ENCODE data around the gene SUPT4H1.
"Not testable (repeated sequence)": the region's sequence is repeated elsewhere in the genome, so short reads cannot be mapped to it uniquely, and the experiment has no call there.

SUPT4H1 gene

DNA sequence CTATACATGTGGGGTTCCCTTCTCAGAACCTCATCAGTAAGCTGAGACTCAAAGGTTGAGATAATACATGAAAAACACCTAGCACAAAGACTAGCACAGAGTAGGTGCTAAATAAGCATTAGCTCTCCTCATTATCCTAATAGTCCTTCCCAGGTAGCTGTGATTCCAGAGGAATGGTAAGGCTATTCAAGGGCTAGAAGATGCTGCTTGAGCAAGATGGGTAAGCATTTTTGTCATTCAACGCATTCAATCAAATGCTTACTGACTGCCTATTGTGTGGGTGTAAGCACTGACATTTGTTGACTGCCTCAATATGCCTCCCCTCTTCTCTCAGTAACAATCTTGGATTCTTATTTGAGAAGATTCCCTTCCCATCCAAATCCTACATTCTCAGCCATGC, 4.0 kb downstream of the SUPT4H1 start:
- Histone ChIP-seq H3K4me3 (no peak overlapping the region), H3K4me1 (peaks cover 2% of the 10 kb centered on the region; the same call in 1 of the 2 replicates), H3K9me3 (no peaks in the 10 kb centered on the region), H3K27me3 (ENCODE audit: low read depth) (no peaks in the 10 kb centered on the region), H3K36me3 (replicated peaks) (peaks cover 55% of the 10 kb centered on the region)
- DNase-seq (ENCODE audit: low spot score in 2 of 2) = no peak
- in situ Hi-C loops (cut with MboI; ENCODE audit: low sequenced_read_pairs) = no loop called here

- Histone ChIP-seq H3K4me1 (no peaks in the 10 kb centered on the region), H3K4me3 (no peak overlapping the region), H3K36me3 (replicated peaks) (peaks cover 55% of the 10 kb centered on the region), H3K27me3 (ENCODE audit: low read depth) (no peaks in the 10 kb centered on the region), H3K9me3 (no peaks in the 10 kb centered on the region)
- in situ Hi-C loops (cut with MboI; ENCODE audit: low sequenced_read_pairs) = no loop called here
- DNase-seq (ENCODE audit: low spot score in 2 of 2) = no peak
These were observed 6.5 kb downstream of the SUPT4H1 start for GRCh38 chr17:58345500-58345899.

DNA sequence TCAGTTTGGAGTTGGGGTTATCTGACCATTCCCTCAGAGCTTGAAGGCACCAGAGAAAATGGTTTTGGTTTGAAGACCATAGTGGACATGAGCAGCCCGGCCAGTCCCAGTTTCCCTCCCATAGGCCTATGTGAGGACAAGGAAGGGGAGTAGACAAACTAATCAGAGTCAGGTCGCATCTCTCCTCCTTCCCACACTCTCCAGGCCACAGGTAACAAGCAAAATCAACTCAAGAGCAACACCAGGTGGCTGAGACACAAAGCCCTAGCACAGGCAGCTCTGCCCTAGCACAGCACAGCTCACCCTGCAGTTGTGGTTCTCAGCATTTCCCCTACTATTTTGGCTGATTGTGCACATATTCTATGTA, 7.2 kb downstream of the SUPT4H1 start:
- no peak overlapping the region for H3K4me3 ChIP-seq
- no peaks in the 10 kb centered on the region for H3K4me1 ChIP-seq
- in situ Hi-C loops (cut with MboI; ENCODE audit: low sequenced_read_pairs) = no loop called here
- H3K27me3 ChIP-seq (ENCODE audit: low read depth) = no peaks in the 10 kb centered on the region
- peaks cover 48% of the 10 kb centered on the region for H3K36me3 ChIP-seq (replicated peaks)
- no peaks in the 10 kb centered on the region for H3K9me3 ChIP-seq
- DNase-seq (ENCODE audit: low spot score in 2 of 2) = no peak

GRCh38 chr17:58344047-58344790, 7.8 kb downstream of the SUPT4H1 start:
- Histone ChIP-seq H3K4me1 (no peaks in the 10 kb centered on the region), H3K4me3 (no peak overlapping the region), H3K9me3 (no peaks in the 10 kb centered on the region), H3K36me3 (replicated peaks) (peaks cover 43% of the 10 kb centered on the region), H3K27me3 (ENCODE audit: low read depth) (no peaks in the 10 kb centered on the region)
- no peak for DNase-seq (ENCODE audit: low spot score in 2 of 2)
- in situ Hi-C loops (cut with MboI; ENCODE audit: low sequenced_read_pairs) = no loop called here

GRCh38 chr17:58343131-58343530, 8.9 kb downstream of the SUPT4H1 start:
- H3K36me3 ChIP-seq (replicated peaks) = peaks cover 32% of the 10 kb centered on the region
- H3K4me1 ChIP-seq = no peaks in the 10 kb centered on the region

GRCh38 chr17:58341861-58342475, 10.0 kb downstream of the SUPT4H1 start:
- DNase-seq (ENCODE audit: low spot score in 2 of 2) = no peak
- Histone ChIP-seq H3K4me1 (no peaks in the 10 kb centered on the region), H3K4me3 (no peak overlapping the region), H3K9me3 (no peaks in the 10 kb centered on the region), H3K27me3 (ENCODE audit: low read depth) (peaks cover 4% of the 10 kb centered on the region; the same call in 1 of the 2 replicates), H3K36me3 (replicated peaks) (peaks cover 24% of the 10 kb centered on the region)
- in situ Hi-C loops (cut with MboI; ENCODE audit: low sequenced_read_pairs) = no loop called here

More at GRCh38 chr17:58343131-58343530, 8.9 kb downstream of the SUPT4H1 start:
- H3K4me3 ChIP-seq = no peak overlapping the region
- in situ Hi-C loops (cut with MboI; ENCODE audit: low sequenced_read_pairs) = no loop called here
- H3K9me3 ChIP-seq = no peaks in the 10 kb centered on the region
- no peaks in the 10 kb centered on the region for H3K27me3 ChIP-seq (ENCODE audit: low read depth)
- DNase-seq (ENCODE audit: low spot score in 2 of 2) = no peak

- H3K9me3 ChIP-seq; in situ Hi-C loops (cut with MboI; ENCODE audit: low sequenced_read_pairs); H3K27me3 ChIP-seq (ENCODE audit: low read depth); H3K4me3 ChIP-seq; H3K4me1 ChIP-seq; DNase-seq (ENCODE audit: low spot score in 2 of 2): not testable (repeated sequence)
- H3K36me3 ChIP-seq (replicated peaks) = peaks cover 20% of the 10 kb centered on the region
These were observed 10.7 kb downstream of the SUPT4H1 start for GRCh38 chr17:58341136-58341860.

DNA sequence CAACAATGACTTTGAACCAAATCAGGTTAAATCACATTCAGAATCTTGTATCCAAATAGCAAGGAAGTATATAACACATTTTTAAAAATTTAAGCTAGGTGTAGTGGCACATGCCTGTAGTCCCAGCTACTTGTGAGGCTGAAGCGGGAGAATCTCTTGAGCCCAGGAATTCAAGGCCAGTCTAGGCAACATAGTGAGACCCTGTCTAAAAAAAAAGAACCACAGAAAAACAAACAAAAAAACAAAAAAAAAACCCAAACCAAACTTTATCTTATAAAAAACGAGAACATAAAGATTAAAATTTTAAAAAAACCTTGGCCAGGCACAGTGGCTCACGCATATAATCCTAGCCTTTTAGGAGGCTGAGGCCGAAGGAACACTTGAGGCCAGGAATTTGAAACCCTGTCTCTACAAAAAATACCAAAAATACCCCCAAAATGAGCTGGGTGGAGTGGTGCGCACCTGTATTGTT, 11.6 kb downstream of the SUPT4H1 start:
- in situ Hi-C loops (cut with MboI; ENCODE audit: low sequenced_read_pairs) = no loop called here
- peaks cover 11% of the 10 kb centered on the region for H3K36me3 ChIP-seq (replicated peaks)
- DNase-seq (ENCODE audit: low spot score in 2 of 2) = no peak
- no peaks in the 10 kb centered on the region for H3K4me1 ChIP-seq
- H3K4me3 ChIP-seq = no peak overlapping the region
- H3K9me3 ChIP-seq = no peaks in the 10 kb centered on the region
- H3K27me3 ChIP-seq (ENCODE audit: low read depth) = peaks cover 4% of the 10 kb centered on the region; the same call in 1 of the 2 replicates

- no peaks in the 10 kb centered on the region for H3K4me1 ChIP-seq
- H3K4me3 ChIP-seq = no peak overlapping the region
- peaks cover 5% of the 10 kb centered on the region for H3K36me3 ChIP-seq (replicated peaks)
- no peak for DNase-seq (ENCODE audit: low spot score in 2 of 2)
- H3K27me3 ChIP-seq (ENCODE audit: low read depth) = peaks cover 4% of the 10 kb centered on the region; the same call in 1 of the 2 replicates
- H3K9me3 ChIP-seq = no peaks in the 10 kb centered on the region
- in situ Hi-C loops (cut with MboI; ENCODE audit: low sequenced_read_pairs) = no loop called here
These were observed 12.1 kb downstream of the SUPT4H1 start for GRCh38 chr17:58339755-58340404.

- Histone ChIP-seq H3K27me3 (ENCODE audit: low read depth) (peaks cover 4% of the 10 kb centered on the region; the same call in 1 of the 2 replicates), H3K9me3 (no peaks in the 10 kb centered on the region), H3K4me1 (no peaks in the 10 kb centered on the region), H3K4me3 (no peak overlapping the region), H3K36me3 (replicated peaks) (no peaks in the 10 kb centered on the region)
- in situ Hi-C loops (cut with MboI; ENCODE audit: low sequenced_read_pairs) = no loop called here
- DNase-seq (ENCODE audit: low spot score in 2 of 2) = peak in 1 of 2 experiments; percentile 20
These were observed 12.9 kb downstream of the SUPT4H1 start for GRCh38 chr17:58338841-58339754.

DNA sequence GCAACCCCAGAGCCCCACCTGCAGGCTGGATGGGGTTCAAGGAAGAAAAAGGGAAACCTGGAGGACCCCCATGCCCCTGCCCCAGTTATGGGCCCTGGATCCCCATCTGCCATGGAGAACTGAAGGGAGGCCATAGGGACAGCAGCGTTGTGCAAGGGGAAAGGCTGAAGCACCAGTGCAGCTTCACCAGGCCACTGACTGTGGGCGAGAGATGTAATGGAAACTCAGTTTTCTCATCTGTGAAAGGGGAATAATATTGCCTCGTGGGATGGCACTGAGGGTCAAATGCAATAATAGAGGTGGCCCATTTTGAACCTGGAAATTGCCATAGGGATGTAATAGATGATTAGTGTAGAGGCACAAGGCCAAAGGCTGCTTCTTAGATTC, 13.6 kb downstream of the SUPT4H1 start:
- peaks cover 4% of the 10 kb centered on the region; the same call in 1 of the 2 replicates for H3K27me3 ChIP-seq (ENCODE audit: low read depth)
- in situ Hi-C loops (cut with MboI; ENCODE audit: low sequenced_read_pairs) = no loop called here
- H3K4me3 ChIP-seq = no peak overlapping the region
- no peak for DNase-seq (ENCODE audit: low spot score in 2 of 2)
- H3K4me1 ChIP-seq = no peaks in the 10 kb centered on the region
- no peaks in the 10 kb centered on the region for H3K9me3 ChIP-seq
- H3K36me3 ChIP-seq (replicated peaks) = no peaks in the 10 kb centered on the region

- DNase-seq (ENCODE audit: low spot score in 2 of 2) = no peak
- Histone ChIP-seq H3K36me3 (replicated peaks) (no peaks in the 10 kb centered on the region), H3K4me3 (no peak overlapping the region), H3K9me3 (no peaks in the 10 kb centered on the region), H3K4me1 (no peaks in the 10 kb centered on the region), H3K27me3 (ENCODE audit: low read depth) (peaks cover 4% of the 10 kb centered on the region; the same call in 1 of the 2 replicates)
- in situ Hi-C loops (cut with MboI; ENCODE audit: low sequenced_read_pairs) = no loop called here
These were observed 14.2 kb downstream of the SUPT4H1 start for GRCh38 chr17:58337600-58338453.
